Activated B cell treated with CpG ODN at 0.5 μM for 24 hours (primary cell): ENCODE measurements around the gene IFI35. TPM values are rescaled to one million over a fixed set of nuclear protein-coding genes. Genes with fewer than 3 reads are reported as not detected.
A peak's percentile ranks its signal among the peaks of the same experiment; 100 is the strongest.
"Not testable (repeated sequence)": the region's sequence is repeated elsewhere in the genome, so short reads cannot be mapped to it uniquely, and the experiment has no call there.

Source experiments
- ATAC-seq: fragments of 200-7000 bp; cut with Tn5 transposase; one replicate; pipeline ENCODE4 v1.10.0; 2021; ENCODE audit warnings: low read depth, mild to moderate bottlenecking, moderate library complexity
- CTCF ChIA-PET: fragments of 350-600 bp; sonication (Branson Sonifier 250); formaldehyde crosslinking; loops from one replicate; lab custom pipeline; 2021; ENCODE audit warnings: antibody characterized with exemption; lab: Charles Lee
- POLR2A ChIA-PET: fragments of 350-600 bp; sonication (Branson Sonifier 250); formaldehyde crosslinking; loops from one replicate; lab custom pipeline; 2021; ENCODE audit warnings: antibody characterized with exemption; lab: Charles Lee
- DNase-seq: peaks from one replicate; pipeline ENCODE4 v3.0.0; 2022
- H3K27ac Mint-ChIP-seq: one replicate; pipeline ENCODE4 v1.8.0; 2020; ENCODE audit warnings: mixed read lengths
- H3K27me3 Mint-ChIP-seq: one replicate; pipeline ENCODE4 v1.8.0; 2021; ENCODE audit warnings: mixed read lengths
- H3K36me3 Mint-ChIP-seq: one replicate; pipeline ENCODE4 v1.8.0; 2021; ENCODE audit warnings: low read depth, mixed read lengths
- H3K4me1 Mint-ChIP-seq: one replicate; pipeline ENCODE4 v1.8.0; 2021; ENCODE audit warnings: mixed read lengths
- H3K4me3 Mint-ChIP-seq: one replicate; pipeline ENCODE4 v1.8.0; 2020; ENCODE audit warnings: mild to moderate bottlenecking, mixed read lengths
- H3K9me3 Mint-ChIP-seq: one replicate; pipeline ENCODE4 v1.8.0; 2020; ENCODE audit warnings: mixed read lengths
- intact Hi-C: fragments of 100-400 bp; cut with micrococcal nuclease; formaldehyde crosslinking; loops from one replicate; pipeline ENCODE4 v1.15.1; 2024
- total RNA-seq: library from RNA; stranded (reverse); gene quantifications from 2 replicates; pipeline ENCODE4 v1.2.3, GENCODE V29; 2022
- TF ChIP-seq, protein P1 (sequence below): fragments of 200-600 bp; IDR thresholded peaks from one replicate; pipeline ENCODE4 v1.8.0; 2022; ENCODE audit warnings: antibody characterized with exemption, mild to moderate bottlenecking

IFI35 gene
- total RNA-seq, 1 donor from 2014 or later = 50.5 TPM

- Mint-ChIP-seq H3K36me3 (peaks cover 82% of the 10 kb centered on the region), H3K4me3 (no peak overlapping the region)
- POLR2A ChIA-PET = interaction anchor here (0.6 to 6.8 kb wide), 2 partner anchors 8 to 166 kb away, joined by 4 to 124 read pairs; partner anchors contain the start of gene RPL27
Observed at GRCh38 chr17:42989726-42990652, 16.6 kb upstream of the IFI35 start.

DNA sequence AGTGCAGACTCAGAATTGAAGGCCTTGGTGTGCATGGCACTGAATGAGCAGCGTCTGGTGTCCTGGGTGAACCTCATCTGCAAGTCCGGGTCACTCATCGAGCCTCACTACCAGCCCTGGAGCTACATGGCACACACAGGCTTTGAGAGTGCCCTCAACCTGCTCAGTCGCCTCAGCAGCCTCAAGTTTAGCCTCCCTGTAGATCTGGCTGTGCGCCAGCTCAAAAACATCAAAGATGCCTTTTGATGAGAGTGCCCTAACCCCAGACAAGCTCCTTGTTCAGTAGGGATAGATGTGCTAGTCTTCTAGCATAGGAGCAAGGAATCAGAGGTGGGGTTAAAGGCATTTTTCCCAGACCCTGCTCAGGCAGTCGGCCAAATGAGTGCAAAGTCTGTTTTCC, 15.1 kb upstream of the IFI35 start:
- intact Hi-C loops = no loop called here
- TF ChIP-seq, protein P1, sequence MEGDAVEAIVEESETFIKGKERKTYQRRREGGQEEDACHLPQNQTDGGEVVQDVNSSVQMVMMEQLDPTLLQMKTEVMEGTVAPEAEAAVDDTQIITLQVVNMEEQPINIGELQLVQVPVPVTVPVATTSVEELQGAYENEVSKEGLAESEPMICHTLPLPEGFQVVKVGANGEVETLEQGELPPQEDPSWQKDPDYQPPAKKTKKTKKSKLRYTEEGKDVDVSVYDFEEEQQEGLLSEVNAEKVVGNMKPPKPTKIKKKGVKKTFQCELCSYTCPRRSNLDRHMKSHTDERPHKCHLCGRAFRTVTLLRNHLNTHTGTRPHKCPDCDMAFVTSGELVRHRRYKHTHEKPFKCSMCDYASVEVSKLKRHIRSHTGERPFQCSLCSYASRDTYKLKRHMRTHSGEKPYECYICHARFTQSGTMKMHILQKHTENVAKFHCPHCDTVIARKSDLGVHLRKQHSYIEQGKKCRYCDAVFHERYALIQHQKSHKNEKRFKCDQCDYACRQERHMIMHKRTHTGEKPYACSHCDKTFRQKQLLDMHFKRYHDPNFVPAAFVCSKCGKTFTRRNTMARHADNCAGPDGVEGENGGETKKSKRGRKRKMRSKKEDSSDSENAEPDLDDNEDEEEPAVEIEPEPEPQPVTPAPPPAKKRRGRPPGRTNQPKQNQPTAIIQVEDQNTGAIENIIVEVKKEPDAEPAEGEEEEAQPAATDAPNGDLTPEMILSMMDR = no peak
- peaks cover 79% of the 10 kb centered on the region for H3K36me3 Mint-ChIP-seq
- ATAC-seq = no peak
- no peak for DNase-seq
- ChIA-PET POLR2A (interaction anchor here (1.0 kb wide), 1 partner anchor 10 kb away, joined by 3 read pairs; no protein-coding TSS in a partner anchor), CTCF (no interaction called here)
- H3K27me3 Mint-ChIP-seq = no peaks in the 10 kb centered on the region
- no peak overlapping the region for H3K27ac Mint-ChIP-seq
- H3K4me3 Mint-ChIP-seq = no peak overlapping the region
- H3K9me3 Mint-ChIP-seq = no peaks in the 10 kb centered on the region
- peaks cover 29% of the 10 kb centered on the region for H3K4me1 Mint-ChIP-seq

More at GRCh38 chr17:42989726-42990652, 16.6 kb upstream of the IFI35 start:
- CTCF ChIA-PET = no interaction called here
- Mint-ChIP-seq H3K27me3 (no peaks in the 10 kb centered on the region), H3K4me1 (peaks cover 42% of the 10 kb centered on the region), H3K27ac (peak overlapping the region; percentile 32), H3K9me3 (no peaks in the 10 kb centered on the region)
- DNase-seq = no peak
- TF ChIP-seq, protein P1 = no peak
- no peak for ATAC-seq
- intact Hi-C loops = loop anchor here (10.0 kb wide), 1 partner anchor 245 kb away; the partner anchor contains the start of gene EZH1

DNA sequence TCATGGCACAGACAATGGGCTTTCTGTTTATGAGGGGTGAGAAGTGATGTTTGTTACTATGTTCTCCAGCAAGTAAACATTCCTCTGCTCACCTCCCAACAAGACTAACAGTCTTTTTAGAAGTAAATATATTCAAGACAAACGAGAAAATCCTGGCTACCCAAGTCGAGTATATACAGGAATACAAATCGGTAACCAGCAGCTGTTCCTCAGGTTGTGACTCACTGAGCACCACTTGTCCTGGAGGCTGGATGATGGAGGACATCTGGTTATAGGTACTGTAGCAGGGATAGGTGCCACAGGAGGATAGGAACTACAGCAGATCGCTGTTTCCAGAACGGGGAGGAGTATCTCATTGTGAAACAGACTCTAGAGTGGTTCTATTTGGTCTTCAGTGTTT, 13.7 kb upstream of the IFI35 start:
- CTCF ChIA-PET = no interaction called here
- no peak overlapping the region for H3K27ac Mint-ChIP-seq
- H3K36me3 Mint-ChIP-seq = peaks cover 68% of the 10 kb centered on the region
- no peak overlapping the region for H3K4me3 Mint-ChIP-seq
- TF ChIP-seq, protein P1 = no peak
- POLR2A ChIA-PET = interaction anchor here (0.5 to 0.6 kb wide), 3 partner anchors 13 to 571 kb away, joined by 3 to 4 read pairs (median 4); partner anchors contain the start of gene PTGES3L
- H3K27me3 Mint-ChIP-seq = no peaks in the 10 kb centered on the region
- DNase-seq = no peak
- no peaks in the 10 kb centered on the region for H3K9me3 Mint-ChIP-seq
- peaks cover 32% of the 10 kb centered on the region for H3K4me1 Mint-ChIP-seq
- no peak for ATAC-seq
- intact Hi-C loops = no loop called here

DNA sequence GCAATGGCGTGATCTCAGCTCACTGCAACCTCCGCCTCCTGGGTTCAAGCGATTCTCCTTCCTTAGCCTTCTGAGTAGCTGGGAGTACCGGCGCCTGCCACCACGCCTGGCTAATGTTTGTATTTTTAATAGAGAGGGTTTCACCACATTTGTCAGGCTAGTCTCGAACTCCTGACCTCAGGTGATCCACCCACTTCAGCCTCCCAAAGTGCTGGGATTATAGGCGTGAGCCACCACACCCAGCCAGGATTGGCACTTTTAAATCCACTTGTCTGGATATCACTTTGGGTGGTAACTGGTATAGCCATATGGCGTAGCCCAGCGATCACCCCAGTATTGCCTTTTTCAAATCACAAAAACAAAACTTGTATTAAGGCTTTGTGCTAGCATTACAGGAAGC, 12.7 kb upstream of the IFI35 start:
- intact Hi-C loops, CTCF ChIA-PET: not testable (repeated sequence)
- H3K4me1 Mint-ChIP-seq = peaks cover 37% of the 10 kb centered on the region

DNA sequence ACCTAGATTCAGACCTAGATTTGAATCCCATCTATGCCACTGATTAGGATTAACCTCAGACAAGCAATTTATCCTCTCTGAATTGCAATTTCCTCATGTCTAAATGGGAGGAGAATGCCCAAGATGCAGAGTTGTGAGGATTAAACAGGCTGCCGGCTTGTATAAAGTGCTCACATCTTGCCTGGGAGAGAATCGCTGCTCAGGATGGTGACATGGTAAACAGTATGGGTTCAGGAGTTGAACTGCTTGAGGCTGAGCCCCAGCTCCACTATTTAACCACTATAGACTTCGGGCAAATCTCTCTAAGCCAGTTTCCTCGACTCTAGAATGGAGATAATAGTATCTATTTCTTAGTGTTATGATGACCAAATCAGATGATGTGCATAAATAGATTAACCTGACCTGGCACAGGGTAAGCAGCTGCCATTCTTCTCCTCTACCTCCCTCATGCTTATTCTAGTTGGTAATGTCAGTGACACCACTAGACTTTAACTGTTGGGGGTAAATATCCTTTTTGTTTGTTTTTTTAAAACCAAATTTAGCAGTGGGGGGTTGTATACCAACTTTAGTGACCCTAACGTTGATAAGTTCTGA, 9.1 kb upstream of the IFI35 start:
- intact Hi-C loops = no loop called here
- Mint-ChIP-seq H3K36me3 (peaks cover 61% of the 10 kb centered on the region), H3K27ac (peak overlapping the region; percentile 97), H3K4me3 (peak overlapping the region; percentile 98), H3K4me1 (peaks cover 31% of the 10 kb centered on the region), H3K9me3 (no peaks in the 10 kb centered on the region), H3K27me3 (no peaks in the 10 kb centered on the region)
- no peak for ATAC-seq
- ChIA-PET POLR2A (interaction anchor here (0.5 to 4.4 kb wide), 43 partner anchors 9 to 1282 kb away, joined by 3 to 124 read pairs (median 7); partner anchors contain the start of genes AARSD1, AOC2, BECN1 and BRCA1), CTCF (interaction anchor here (0.9 to 2.5 kb wide), 22 partner anchors 9 to 419 kb away, joined by 3 to 19 read pairs (median 6); partner anchors contain the start of genes AARSD1, BECN1, IFI35 and NBR1)
- TF ChIP-seq, protein P1 = no peak
- no peak for DNase-seq

More for the DNA sequence above, 12.7 kb upstream of the IFI35 start:
- H3K27me3 Mint-ChIP-seq, H3K9me3 Mint-ChIP-seq, POLR2A ChIA-PET, H3K4me3 Mint-ChIP-seq, DNase-seq, H3K27ac Mint-ChIP-seq, ATAC-seq: not testable (repeated sequence)
- peaks cover 65% of the 10 kb centered on the region for H3K36me3 Mint-ChIP-seq
